ENCODE measurements around the gene RARS2. TPM values are rescaled to one million over a fixed set of nuclear protein-coding genes. Genes with fewer than 3 reads are reported as not detected.

Gene RARS2
- total and polyA plus RNA-seq, 2 of the 8 experiments (the other 6 are each of a cell fraction or from before 2014, with no cell fraction given) = 10.2 to 40.5 TPM

DNA sequence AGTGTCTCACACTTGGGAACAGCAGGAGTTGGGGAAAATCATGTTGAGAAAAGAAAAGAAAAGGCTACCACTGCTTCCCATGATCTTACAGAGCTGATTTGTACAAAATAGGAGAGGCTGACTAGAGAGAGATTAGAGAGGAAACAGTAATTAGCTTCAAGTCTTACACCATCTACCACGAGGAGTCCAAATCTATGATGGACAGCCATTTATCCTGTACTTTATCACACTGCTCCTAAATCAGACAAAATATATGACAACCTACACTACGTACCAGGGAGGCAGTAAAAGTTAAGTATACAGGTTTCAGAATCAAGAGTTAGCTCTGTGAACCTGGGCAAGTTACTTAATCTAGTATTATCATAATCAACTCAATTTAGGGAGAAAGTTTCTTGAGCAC lies 38.0 kb downstream of the RARS2 start:
- no peak overlapping the region for H2BK20ac ChIP-seq (ENCODE audit: low read length)
- no peak overlapping the region for H3K23ac ChIP-seq (ENCODE audit: insufficient read length)
- no peaks in the 10 kb centered on the region for H3K23me2 ChIP-seq (ENCODE audit: low read depth, low read length)
- no peaks in the 10 kb centered on the region for H3K9me3 ChIP-seq (ENCODE audit: insufficient read depth in 2 of 2, low read depth in 1 of 2, low read length in 1 of 2)
- peaks cover 0 to 1% of the 10 kb centered on the region in 2 experiments for H4K20me1 ChIP-seq (replicated peaks in 1 of 2; ENCODE audit: control insufficient read depth in 1 of 2, insufficient read depth in 2 of 2, low read length in 2 of 2)
- ChIA-PET CTCF (ENCODE audit: partially characterized antibody) (no interaction called here), POLR2A (ENCODE audit: partially characterized antibody) (interaction anchor here (0.7 kb wide), 1 partner anchor 23 kb away, joined by 3 read pairs; no protein-coding TSS in a partner anchor)
- no peak overlapping the region for H2AK5ac ChIP-seq (ENCODE audit: low read depth, low read length)
- H3K4me2 ChIP-seq (ENCODE audit: insufficient read depth in 1 of 2, low read depth in 2 of 2, low read length in 2 of 2) = no peak overlapping the region
- no peak overlapping the region for H4K8ac ChIP-seq (ENCODE audit: extremely low read depth, insufficient read depth, low read length)
- FAIRE-seq (no peak), DNase-seq (ENCODE audit: low read depth in 1 of 2, low spot score in 2 of 2) (no peak)
- H2BK5ac ChIP-seq (ENCODE audit: low read depth, low read length) = no peak overlapping the region
- peaks cover 0 to 52% (median 6%) of the 10 kb centered on the region in 4 experiments; a peak in 5 of 8 replicates for H3K36me3 ChIP-seq (ENCODE audit: control insufficient read depth in 2 of 4, insufficient read depth in 4 of 4, low read length in 3 of 4)
- no peaks in the 10 kb centered on the region for H3K79me2 ChIP-seq (ENCODE audit: control insufficient read depth in 1 of 2, insufficient read depth in 2 of 2, low read length in 2 of 2)
- WGBS, 2 experiments (ENCODE audit: extremely low coverage in 1 of 2, insufficient coverage in 1 of 2, insufficient read length in 1 of 2, insufficient replicate concordance in 2 of 2, low coverage in 1 of 2, low lambda C conversion rate in 2 of 2, missing lambda C conversion rate in 1 of 2) = 87% methylated on average over 2 of the region's 2 CpGs; no CpG with 5 or more reads in 1 of the 2 experiments
- no peak overlapping the region for H3K14ac ChIP-seq (ENCODE audit: insufficient read length)
- H3K56ac ChIP-seq (replicated peaks; ENCODE audit: insufficient read length, low read depth, low read length) = no peak overlapping the region
- no peak overlapping the region for H2BK12ac ChIP-seq (ENCODE audit: low read depth, low read length)
- H4K91ac ChIP-seq (replicated peaks; ENCODE audit: insufficient read length, low read length) = no peak overlapping the region
- no peak overlapping the region for H4K5ac ChIP-seq (ENCODE audit: insufficient read length, low read depth, low read length)
- H3K27me3 ChIP-seq (replicated peaks in 1 of 4; ENCODE audit: control insufficient read depth in 3 of 4, extremely low read depth in 1 of 4, insufficient read depth in 3 of 4, low read length in 3 of 4) = no peaks in the 10 kb centered on the region
- no peak overlapping the region for H2AFZ ChIP-seq (ENCODE audit: low read length)
- no peak overlapping the region for H3K4ac ChIP-seq (replicated peaks; ENCODE audit: insufficient read length, low read depth, low read length)
- no peak overlapping the region for H3K4me3 ChIP-seq (ENCODE audit: extremely low read depth in 1 of 4, insufficient read depth in 2 of 4, low read depth in 3 of 4, low read length in 4 of 4)
- no peaks in the 10 kb centered on the region for H3K4me1 ChIP-seq (replicated peaks in 1 of 4; ENCODE audit: control insufficient read depth in 3 of 4, insufficient read depth in 4 of 4, low read length in 3 of 4)
- H3K27ac ChIP-seq (ENCODE audit: low read depth, low read length) = no peak overlapping the region
- no peak overlapping the region for H2BK15ac ChIP-seq (ENCODE audit: low read length)
- no peak overlapping the region for H3K9ac ChIP-seq (replicated peaks in 1 of 4; ENCODE audit: extremely low read depth in 1 of 4, low read depth in 3 of 4, low read length in 3 of 4)
- no peak overlapping the region for H2BK120ac ChIP-seq (replicated peaks; ENCODE audit: low read depth, low read length)
- H3K18ac ChIP-seq (ENCODE audit: extremely low read depth, low read length) = no peak overlapping the region
- no peaks in the 10 kb centered on the region for H3K79me1 ChIP-seq (ENCODE audit: low read depth, low read length)

Data from H1 (cell line).